Breast epithelium (tissue), 4 donors: ENCODE data around the gene TMEM218. TPM values are rescaled to one million over a fixed set of nuclear protein-coding genes. Genes with fewer than 3 reads are reported as not detected.

ENCODE experiments used
- DNase-seq, 2 donors: peaks; one replicate each; pipeline ENCODE4 v3.0.0-alpha.2; 2019; ENCODE audit warnings: low spot score in 2 of 2
- H3K27ac ChIP-seq, 2 donors: fragments of 200-600 bp; sonication (generic) in 1 of 2; one replicate each; pipeline ENCODE4 v1.5.1; 2016 to 2019; ENCODE audit warnings: mild to moderate bottlenecking in 1 of 2
- H3K27me3 ChIP-seq, 2 donors: fragments of 200-600 bp; sonication (generic) in 1 of 2; one replicate each; pipeline versions ENCODE4 v1.5.1 to v1.6.0; 2017 to 2019; ENCODE audit warnings: control low read depth in 1 of 2, mild to moderate bottlenecking in 1 of 2
- H3K36me3 ChIP-seq: fragments of 200-600 bp; one replicate; pipeline ENCODE4 v1.5.1; 2019
- H3K4me1 ChIP-seq, 2 donors: fragments of 200-600 bp; sonication (generic); one replicate each; pipeline ENCODE4 v1.5.1; 2016 to 2019; ENCODE audit warnings: control low read depth in 1 of 2
- H3K4me3 ChIP-seq, 3 donors: fragments of 200-600 bp; sonication (generic); 1 replicate in 2 of 3; 2 replicates in 1 of 3; pipeline ENCODE4 v1.5.1; 2016 to 2019; ENCODE audit warnings: mild to moderate bottlenecking in 3 of 3, moderate library complexity in 2 of 3
- H3K9me3 ChIP-seq, 2 donors: fragments of 200-600 bp; sonication (generic) in 1 of 2; one replicate each; pipeline ENCODE4 v1.5.1; 2016 to 2019; ENCODE audit warnings: control low read depth in 1 of 2
- CTCF ChIP-seq, 3 donors: fragments of 450-650 bp; IDR thresholded peaks; one replicate each; pipeline ENCODE4 v1.5.1; 2016 to 2017; ENCODE audit warnings: antibody characterized with exemption in 3 of 3, mild to moderate bottlenecking in 3 of 3, moderate library complexity in 3 of 3
- POLR2A ChIP-seq: fragments of 450-650 bp; IDR thresholded peaks from one replicate; pipeline ENCODE4 v1.6.1; 2016; ENCODE audit warnings: antibody characterized with exemption, mild to moderate bottlenecking, moderate library complexity
- POLR2AphosphoS5 ChIP-seq, 3 donors: sonication (generic); formaldehyde crosslinking; IDR thresholded peaks; one replicate each; pipeline ENCODE4 v1.6.1; 2017; ENCODE audit warnings: antibody characterized with exemption in 3 of 3
- intact Hi-C: fragments of 100-400 bp; cut with DNase I; formaldehyde crosslinking; loops from one replicate; pipeline ENCODE4 v1.15.1; 2023; ENCODE audit warnings: low total_unique reads
- total RNA-seq, 3 donors: library from RNA; depleted of rRNA; stranded (reverse); fragments of >200 nt; gene quantifications; one replicate each; pipeline ENCODE4 v1.1.0, GENCODE V29; 2016

Gene TMEM218
- total RNA-seq, 3 donors from 2014 or later = 20.6 to 26.2 (median 22.4) TPM

DNA sequence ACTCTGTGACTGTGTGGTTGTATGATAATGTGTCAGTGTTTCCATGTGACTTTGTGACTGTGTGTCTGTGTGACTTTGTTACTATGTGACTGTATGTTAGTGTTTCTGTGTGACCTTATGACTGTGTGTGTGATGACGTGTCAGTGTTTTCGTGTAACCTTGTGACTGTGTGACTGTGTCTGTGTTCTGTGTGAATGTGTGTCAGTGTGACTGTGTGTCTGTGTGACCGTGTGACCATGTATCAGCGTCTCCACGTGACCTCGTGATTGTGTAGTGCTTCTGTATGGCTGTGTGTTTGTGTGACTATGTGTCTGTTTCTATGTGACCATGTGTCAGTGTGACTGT lies 43.6 kb upstream of the TMEM218 start:
- no peak for DNase-seq
- Histone ChIP-seq H3K27me3 (peaks cover 0 to 19% of the 10 kb centered on the region in 2 donors), H3K9me3 (no peaks in the 10 kb centered on the region), H3K4me1 (no peaks in the 10 kb centered on the region), H3K4me3 (no peak overlapping the region), H3K27ac (no peak overlapping the region), H3K36me3 (no peaks in the 10 kb centered on the region)
- no peak for TF ChIP-seq CTCF (IDR thresholded peaks at IDR 0.05)
- intact Hi-C loops = loop anchor here (5.0 kb wide), 1 partner anchor 777 kb away; no protein-coding TSS in a partner anchor

GRCh38 chr11:125154378-125155099 lies 43.1 kb upstream of the TMEM218 start:
- Histone ChIP-seq H3K9me3 (no peaks in the 10 kb centered on the region), H3K27ac (no peak overlapping the region), H3K4me3 (no peak overlapping the region), H3K27me3 (peaks cover 0 to 16% of the 10 kb centered on the region in 2 donors), H3K4me1 (no peaks in the 10 kb centered on the region), H3K36me3 (no peaks in the 10 kb centered on the region)
- no peak for TF ChIP-seq CTCF (IDR thresholded peaks at IDR 0.05)
- TF ChIP-seq POLR2A = no peak
- TF ChIP-seq POLR2AphosphoS5 (IDR thresholded peaks at IDR 0.05) = no peak
- intact Hi-C loops = loop anchor here (5.0 kb wide), 1 partner anchor 778 kb away; no protein-coding TSS in a partner anchor
- DNase-seq = no peak

GRCh38 chr11:125153837-125154236 lies 42.4 kb upstream of the TMEM218 start:
- no peak for DNase-seq
- H3K9me3 ChIP-seq = no peaks in the 10 kb centered on the region
- no peak overlapping the region for H3K4me3 ChIP-seq
- H3K27ac ChIP-seq = no peak overlapping the region
- intact Hi-C loops = no loop called here
- no peaks in the 10 kb centered on the region for H3K36me3 ChIP-seq
- peaks cover 0 to 16% of the 10 kb centered on the region in 2 donors for H3K27me3 ChIP-seq
- TF ChIP-seq POLR2A (no peak), POLR2AphosphoS5 (IDR thresholded peaks at IDR 0.05) (no peak), CTCF (IDR thresholded peaks at IDR 0.05) (no peak)
- no peaks in the 10 kb centered on the region for H3K4me1 ChIP-seq

DNA sequence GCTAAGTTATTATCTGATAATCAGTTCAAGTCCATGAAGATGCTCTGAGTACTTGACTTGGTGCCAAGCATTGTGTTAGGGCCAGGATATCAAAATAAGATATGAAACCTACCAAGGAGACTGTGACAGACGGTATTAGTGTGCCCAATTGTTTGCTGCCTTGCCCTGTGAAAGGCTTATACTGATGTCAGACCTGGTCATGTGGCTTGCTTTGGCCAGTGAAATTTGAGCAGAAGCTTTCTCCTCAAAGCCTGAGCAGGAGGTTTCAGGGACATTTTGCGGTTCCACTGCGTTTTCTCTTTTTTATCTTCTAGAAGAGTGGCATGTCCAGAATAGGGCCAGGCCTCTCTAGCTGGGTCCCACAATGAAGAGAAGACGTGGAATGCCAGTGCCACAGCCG lies 37.3 kb upstream of the TMEM218 start:
- H3K4me1 ChIP-seq = no peaks in the 10 kb centered on the region
- no peaks in the 10 kb centered on the region for H3K27me3 ChIP-seq
- TF ChIP-seq POLR2A (no peak), CTCF (IDR thresholded peaks at IDR 0.05) (no peak), POLR2AphosphoS5 (IDR thresholded peaks at IDR 0.05) (no peak)
- DNase-seq = no peak
- no peaks in the 10 kb centered on the region for H3K36me3 ChIP-seq
- no peaks in the 10 kb centered on the region for H3K9me3 ChIP-seq
- intact Hi-C loops = no loop called here
- H3K4me3 ChIP-seq = no peak overlapping the region
- H3K27ac ChIP-seq = no peak overlapping the region

DNA sequence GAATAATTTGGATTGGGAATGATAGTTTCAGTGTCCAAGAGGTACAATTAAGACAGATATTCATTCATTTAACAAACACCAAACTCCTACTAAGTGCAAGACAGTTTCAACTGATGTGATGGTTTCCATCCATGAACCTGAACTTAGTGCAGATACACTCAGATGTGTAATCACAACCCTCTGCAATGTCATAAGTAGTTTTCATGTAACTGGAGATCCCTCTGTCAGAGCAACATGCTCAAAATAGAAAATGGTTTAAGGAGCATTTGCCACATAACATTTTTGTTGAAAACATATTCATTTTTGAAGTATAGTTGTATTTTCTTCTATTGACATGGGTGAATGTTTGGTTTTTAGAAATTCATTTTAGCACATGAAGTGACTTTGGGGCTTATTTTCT lies 36.6 kb upstream of the TMEM218 start:
- Histone ChIP-seq H3K27me3 (no peaks in the 10 kb centered on the region), H3K9me3 (no peaks in the 10 kb centered on the region), H3K36me3 (no peaks in the 10 kb centered on the region), H3K27ac (no peak overlapping the region), H3K4me1 (no peaks in the 10 kb centered on the region), H3K4me3 (no peak overlapping the region)
- no peak for DNase-seq
- intact Hi-C loops = no loop called here
- TF ChIP-seq POLR2AphosphoS5 (IDR thresholded peaks at IDR 0.05) = no peak
- no peak for TF ChIP-seq POLR2A
- no peak for TF ChIP-seq CTCF (IDR thresholded peaks at IDR 0.05)
